Loucy (cell line): ENCODE measurements around the gene LRIG1.

Experiments used
- H2AFZ ChIP-seq: fragments of 200-600 bp; sonication (generic); 2 replicates; pipeline ENCODE4 v1.6.0; 2016; ENCODE audit warnings: antibody characterized with exemption, mild to moderate bottlenecking, low read length, moderate library complexity
- H3F3A ChIP-seq: fragments of 200-600 bp; 2 replicates; pipeline ENCODE4 v1.6.0; 2016; ENCODE audit warnings: antibody characterized with exemption, low read depth, mild to moderate bottlenecking
- H3K27me3 ChIP-seq: fragments of 200-600 bp; sonication (generic); 2 replicates; pipeline ENCODE4 v1.6.1; 2014; ENCODE audit warnings: low read length, mild to moderate bottlenecking; ENCODE audit not compliant: insufficient read depth, poor library complexity, severe bottlenecking
- H3K36me3 ChIP-seq: fragments of 200-600 bp; sonication (generic); 2 replicates; pipeline ENCODE4 v1.6.1; 2016; ENCODE audit warnings: low read length; ENCODE audit not compliant: insufficient read depth
- H3K4me1 ChIP-seq: fragments of 200-600 bp; sonication (generic); 2 replicates; pipeline ENCODE4 v1.5.1; 2014; ENCODE audit warnings: low read length, mild to moderate bottlenecking; ENCODE audit not compliant: insufficient read depth, poor library complexity, severe bottlenecking
- H3K4me2 ChIP-seq: fragments of 200-600 bp; sonication (generic); 2 replicates; pipeline ENCODE4 v1.6.0; 2014; ENCODE audit warnings: antibody characterized with exemption, low read length, low read depth, mild to moderate bottlenecking; ENCODE audit not compliant: poor library complexity, severe bottlenecking
- H3K4me3 ChIP-seq: fragments of 200-600 bp; sonication (generic); 2 replicates; pipeline ENCODE4 v1.5.1; 2014; ENCODE audit warnings: low read length, mild to moderate bottlenecking, mixed read lengths; ENCODE audit not compliant: poor library complexity, severe bottlenecking
- H3K79me2 ChIP-seq: fragments of 200-600 bp; sonication (generic); 2 replicates; pipeline ENCODE4 v1.6.1; 2014; ENCODE audit warnings: low read length; ENCODE audit not compliant: insufficient read depth
- H3K9ac ChIP-seq: fragments of 200-600 bp; sonication (generic); 2 replicates; pipeline ENCODE4 v1.6.0; 2014; ENCODE audit warnings: mild to moderate bottlenecking, low read depth, low read length, moderate library complexity; ENCODE audit not compliant: poor library complexity, severe bottlenecking
- H3K9me2 ChIP-seq: fragments of 200-600 bp; sonication (generic); replicated peaks from 2 replicates; pipeline ENCODE4 v1.6.1; 2016; ENCODE audit warnings: low read depth, low read length, mixed read lengths
- H3K9me3 ChIP-seq: fragments of 200-600 bp; sonication (generic); 2 replicates; pipeline ENCODE4 v1.6.1; 2014; ENCODE audit warnings: mild to moderate bottlenecking, antibody characterized with exemption, low read length, low read depth; ENCODE audit not compliant: insufficient read depth
- H4K20me1 ChIP-seq: fragments of 200-600 bp; sonication (generic); 2 replicates; pipeline ENCODE4 v1.6.0; 2014; ENCODE audit warnings: antibody characterized with exemption, low read length, mild to moderate bottlenecking; ENCODE audit not compliant: insufficient read depth, poor library complexity, severe bottlenecking
- CTCF ChIP-seq: fragments of 200-600 bp; sonication (generic); conservative IDR thresholded peaks from 2 replicates; pipeline ENCODE4 v1.5.1; 2014; ENCODE audit warnings: mild to moderate bottlenecking, antibody characterized with exemption, low read length
- EZH2phosphoT487 ChIP-seq: fragments of 200-600 bp; IDR thresholded peaks from 2 replicates; pipeline ENCODE4 v1.6.1; 2018; ENCODE audit warnings: antibody characterized with exemption, mild to moderate bottlenecking, moderate library complexity, borderline replicate concordance

The LRIG1 gene

GRCh38 chr3:66407611-66408218 lies 93.1 kb downstream of the LRIG1 start:
- H3K4me1 ChIP-seq, result peaks cover 5% of the 10 kb centered on the region
- peaks cover 12% of the 10 kb centered on the region; the same call in 1 of the 2 replicates for H3K79me2 ChIP-seq
- no peak overlapping the region for H2AFZ ChIP-seq
- H3K4me2 ChIP-seq, result no peak overlapping the region
- no peaks in the 10 kb centered on the region for H3K9me2 ChIP-seq
- peaks cover 93% of the 10 kb centered on the region; the same call in 1 of the 2 replicates for H3K36me3 ChIP-seq
- no peak overlapping the region for H3K9ac ChIP-seq
- peaks cover 6% of the 10 kb centered on the region for H4K20me1 ChIP-seq
- no peak overlapping the region for H3K4me3 ChIP-seq
- TF ChIP-seq EZH2phosphoT487 (no peak), CTCF (peak; percentile 98)
- H3K9me3 ChIP-seq, result no peaks in the 10 kb centered on the region
- no peaks in the 10 kb centered on the region for H3K27me3 ChIP-seq
- H3F3A ChIP-seq, result no peaks in the 10 kb centered on the region

DNA sequence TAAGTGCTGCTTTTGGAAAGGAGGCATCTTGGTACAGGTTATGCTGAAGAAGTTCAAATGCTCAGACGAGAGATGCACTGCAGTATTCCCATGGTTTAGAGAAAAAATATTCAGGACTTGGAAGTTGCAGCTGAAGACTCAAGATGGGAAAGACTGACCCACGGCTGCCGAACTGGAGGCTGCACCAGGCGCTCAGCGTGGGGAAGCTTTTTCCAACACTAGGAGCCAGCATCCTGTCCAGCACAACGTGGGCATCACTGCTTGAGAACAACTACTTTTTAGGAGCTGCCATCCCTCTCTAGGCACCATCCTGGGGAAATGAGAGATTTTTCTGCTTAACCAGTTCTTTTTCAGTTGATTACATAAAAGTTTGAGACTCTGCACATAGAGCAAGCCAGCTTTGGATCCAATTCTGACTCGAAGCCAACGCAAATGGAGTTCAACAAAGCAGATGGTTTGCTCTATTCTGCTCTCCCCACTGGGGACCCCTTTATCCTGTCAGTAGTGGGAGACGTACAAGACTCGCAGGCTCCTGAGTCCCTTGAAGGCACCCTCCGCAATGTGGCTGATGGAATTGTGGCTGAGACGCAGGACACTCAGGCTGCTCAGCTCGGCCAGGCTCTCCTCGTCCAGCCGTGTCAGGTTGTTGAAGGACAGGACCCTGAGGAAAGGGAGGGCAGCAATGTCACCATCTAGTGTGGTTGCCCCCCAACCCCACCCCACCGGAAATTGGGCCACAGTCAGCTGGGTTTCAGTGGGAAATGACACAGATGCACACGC lies 93.8 kb downstream of the LRIG1 start:
- Histone ChIP-seq H3K79me2 (peaks cover 13% of the 10 kb centered on the region; the same call in 1 of the 2 replicates), H2AFZ (no peak overlapping the region), H3K9me2 (no peaks in the 10 kb centered on the region), H3K27me3 (no peaks in the 10 kb centered on the region), H3K4me2 (no peak overlapping the region), H3F3A (no peaks in the 10 kb centered on the region), H4K20me1 (peaks cover 6% of the 10 kb centered on the region), H3K36me3 (peaks cover 93% of the 10 kb centered on the region; the same call in 1 of the 2 replicates), H3K4me3 (no peak overlapping the region), H3K4me1 (peaks cover 5% of the 10 kb centered on the region), H3K9me3 (no peaks in the 10 kb centered on the region), H3K9ac (no peak overlapping the region)
- TF ChIP-seq EZH2phosphoT487 (no peak), CTCF (no peak)

DNA sequence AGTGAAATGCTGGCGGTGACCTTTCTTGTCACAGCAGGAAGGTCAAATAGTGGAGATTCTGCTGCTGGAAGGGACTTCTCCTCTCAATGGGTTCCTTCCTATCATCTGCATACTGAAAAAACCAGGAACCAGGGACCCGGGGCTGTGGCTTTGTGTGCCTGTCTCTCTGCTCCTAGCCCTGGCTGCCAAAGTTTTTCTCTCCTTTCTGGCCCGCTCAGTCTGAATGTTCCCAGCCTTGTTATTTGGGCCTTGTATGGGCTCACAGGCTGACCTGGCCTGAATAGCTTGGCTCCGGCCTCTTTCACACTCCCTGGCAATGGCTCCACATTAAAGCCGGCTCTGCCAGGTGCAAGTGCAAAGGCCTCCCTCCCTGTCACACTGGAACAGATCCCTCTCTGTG lies 94.7 kb downstream of the LRIG1 start:
- Histone ChIP-seq H3K4me2 (no peak overlapping the region), H3K9me2 (no peaks in the 10 kb centered on the region), H3K4me3 (no peak overlapping the region), H3K9ac (no peak overlapping the region), H2AFZ (no peak overlapping the region), H3K4me1 (peaks cover 6% of the 10 kb centered on the region), H3K27me3 (no peaks in the 10 kb centered on the region), H3K36me3 (peaks cover 92% of the 10 kb centered on the region; the same call in 1 of the 2 replicates), H3F3A (no peaks in the 10 kb centered on the region), H4K20me1 (peaks cover 6% of the 10 kb centered on the region), H3K79me2 (peaks cover 11% of the 10 kb centered on the region; the same call in 1 of the 2 replicates), H3K9me3 (no peaks in the 10 kb centered on the region)
- TF ChIP-seq CTCF, result no peak
- TF ChIP-seq EZH2phosphoT487, result no peak
